ENCODE measurements around the gene ASIP.
"Not testable (repeated sequence)": the region's sequence is repeated elsewhere in the genome, so short reads cannot be mapped to it uniquely, and the experiment has no call there.

The ASIP gene

GRCh38 chr20:34242879-34243278 is 1.7 kb downstream of the ASIP start:
- no peak for DNase-seq (ENCODE audit: low read depth)

DNA sequence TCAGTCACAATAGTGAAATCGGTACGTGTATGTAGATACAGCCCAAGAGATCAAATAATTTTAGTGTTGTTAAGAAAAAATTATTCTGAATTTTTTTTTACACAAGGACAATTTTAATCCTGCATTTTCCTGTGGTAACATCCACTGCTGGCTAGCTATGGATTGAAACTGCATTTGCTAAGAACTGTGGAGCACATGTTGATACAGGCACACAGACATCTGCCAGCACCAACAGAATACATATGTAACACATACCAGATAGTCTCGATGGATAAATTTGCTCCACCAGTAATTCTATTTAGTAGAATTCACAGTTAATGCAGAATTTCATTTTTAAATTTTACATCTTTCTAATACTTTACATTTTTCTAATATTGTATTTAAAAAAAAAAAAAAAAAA is 2.2 kb downstream of the ASIP start:
- no peak for DNase-seq (ENCODE audit: low read depth)

- DNase-seq (ENCODE audit: low read depth): no peak
Measured at GRCh38 chr20:34246126-34246626, 5.0 kb downstream of the ASIP start.

GRCh38 chr20:34249291-34249690 is 8.1 kb downstream of the ASIP start:
- DNase-seq (ENCODE audit: low read depth): no peak

GRCh38 chr20:34250005-34250404 is 8.8 kb downstream of the ASIP start:
- DNase-seq (ENCODE audit: low read depth): no peak

GRCh38 chr20:34251619-34252018 is 10.4 kb downstream of the ASIP start:
- DNase-seq (ENCODE audit: low read depth): no peak

DNA sequence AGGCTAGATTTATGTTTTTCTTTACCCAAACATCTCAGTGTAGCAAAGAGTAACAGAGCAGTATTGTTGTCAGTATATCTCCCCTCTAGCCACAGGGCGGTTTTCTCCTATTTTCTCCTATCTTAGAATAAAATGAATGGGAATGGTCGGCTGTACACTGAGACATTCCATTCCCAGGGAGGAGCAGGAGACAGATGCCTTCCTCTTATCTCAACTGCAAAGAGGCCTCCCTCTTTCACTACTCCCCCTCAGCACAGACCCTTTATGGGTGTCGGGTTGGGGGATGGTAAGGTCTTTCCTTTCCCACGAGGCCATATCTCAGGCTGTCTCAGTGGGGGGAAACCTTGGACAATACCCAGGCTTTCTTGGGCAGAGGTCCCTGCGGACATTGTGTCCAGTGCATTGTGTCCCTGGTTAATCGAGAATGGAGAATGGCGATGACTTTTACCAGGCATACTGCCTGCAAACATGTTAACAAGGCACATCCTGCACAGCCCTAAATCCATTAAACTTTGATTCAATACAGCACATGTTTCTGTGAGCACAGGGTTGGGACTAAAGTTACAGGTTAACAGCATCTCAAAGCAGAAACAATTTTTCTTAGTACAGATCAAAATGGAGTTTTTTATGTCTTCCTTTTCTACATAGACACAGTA is 11.3 kb downstream of the ASIP start:
- not testable (repeated sequence) for DNase-seq (ENCODE audit: low read depth)

DNA sequence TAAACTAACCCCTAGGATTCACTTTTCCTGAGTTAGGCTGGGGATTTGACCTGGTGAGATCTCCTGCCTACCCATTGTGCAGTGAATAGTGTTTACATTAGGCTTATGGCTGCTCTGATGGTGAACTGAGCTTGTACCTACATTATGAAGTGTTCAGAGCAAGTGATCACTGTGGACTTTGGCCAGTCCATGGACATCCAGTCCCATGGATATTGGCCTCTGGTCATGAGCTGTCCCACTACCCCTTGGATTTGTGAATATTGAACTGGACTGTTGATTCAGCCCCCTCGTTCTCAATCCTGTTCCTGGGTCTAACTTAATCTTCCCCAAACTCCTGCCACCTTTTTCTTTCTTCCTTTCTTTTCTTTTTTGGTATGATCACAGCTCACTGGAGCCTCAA is 13.8 kb downstream of the ASIP start:
- no peak for DNase-seq (ENCODE audit: low read depth)

- no peak for DNase-seq (ENCODE audit: low read depth)
Measured at GRCh38 chr20:34256629-34257124, 15.5 kb downstream of the ASIP start.

DNA sequence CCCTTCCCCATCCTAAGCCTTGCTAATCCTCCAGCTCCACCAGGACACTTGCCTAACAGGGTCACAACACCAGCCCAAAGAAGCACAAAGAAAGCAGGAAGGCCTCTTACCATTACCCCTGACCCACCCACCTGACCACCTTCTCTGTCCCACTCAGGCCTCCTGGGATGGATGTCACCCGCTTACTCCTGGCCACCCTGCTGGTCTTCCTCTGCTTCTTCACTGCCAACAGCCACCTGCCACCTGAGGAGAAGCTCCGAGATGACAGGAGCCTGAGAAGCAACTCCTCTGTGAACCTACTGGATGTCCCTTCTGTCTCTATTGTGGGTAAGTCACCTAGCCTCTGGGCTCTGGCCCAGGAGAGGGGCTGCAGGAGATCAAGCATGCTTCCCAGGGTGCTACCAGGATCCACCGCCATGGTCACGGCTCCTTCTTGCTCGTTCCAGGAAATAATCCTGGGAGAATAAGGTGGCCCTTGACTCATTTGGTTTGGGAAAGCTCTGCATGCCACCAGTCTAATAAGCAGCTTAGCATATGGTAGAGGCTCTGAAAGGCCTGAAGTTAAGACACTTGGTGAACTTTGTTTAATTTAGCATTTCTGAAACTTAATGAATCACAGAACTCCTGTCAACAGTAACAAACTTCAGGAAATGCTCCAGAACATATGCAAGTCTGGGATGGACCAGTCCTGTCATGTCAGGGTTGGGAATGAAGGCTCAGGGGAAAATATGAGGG is 19.2 kb downstream of the ASIP start:
- DNase-seq (ENCODE audit: low read depth): no peak

DNA sequence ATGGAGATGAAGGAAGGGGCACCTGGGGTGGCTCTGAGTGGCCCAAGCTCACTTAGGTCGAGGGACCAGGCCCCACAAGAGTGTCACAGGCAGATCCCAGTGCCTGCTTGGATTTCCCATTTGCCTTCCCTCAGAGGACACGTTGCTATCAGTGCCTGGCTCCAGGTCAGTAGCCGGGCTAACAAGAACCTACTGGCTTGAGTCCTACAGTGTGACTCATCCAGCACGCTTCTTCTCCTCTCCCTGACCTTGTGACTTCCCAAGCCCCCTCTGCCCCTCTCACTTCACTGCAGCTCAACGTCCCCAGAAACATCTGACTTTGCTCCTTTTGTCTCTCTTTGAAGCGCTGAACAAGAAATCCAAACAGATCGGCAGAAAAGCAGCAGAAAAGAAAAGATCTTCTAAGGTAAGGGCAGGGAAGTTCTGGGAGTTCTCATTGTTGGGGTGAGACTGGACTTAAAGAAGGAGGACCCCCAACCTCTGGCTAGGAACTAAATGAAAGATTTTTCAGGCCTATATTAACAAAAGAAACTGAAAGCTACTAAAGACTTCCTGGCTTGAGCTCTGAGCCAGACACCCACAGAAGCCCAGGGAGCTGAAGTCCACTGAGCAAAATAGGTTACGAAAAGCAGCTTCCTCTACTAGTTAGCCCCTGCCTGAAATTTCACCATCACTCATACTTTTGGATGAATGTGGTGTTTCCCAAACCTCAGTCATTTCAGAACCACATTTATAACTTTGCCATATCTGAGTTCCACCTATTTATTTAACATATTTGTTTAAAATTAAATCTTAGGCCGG is 21.5 kb downstream of the ASIP start:
- DNase-seq (ENCODE audit: low read depth): no peak

- not testable (repeated sequence) for DNase-seq (ENCODE audit: low read depth)
Measured at GRCh38 chr20:34263468-34263867, 22.2 kb downstream of the ASIP start.

DNA sequence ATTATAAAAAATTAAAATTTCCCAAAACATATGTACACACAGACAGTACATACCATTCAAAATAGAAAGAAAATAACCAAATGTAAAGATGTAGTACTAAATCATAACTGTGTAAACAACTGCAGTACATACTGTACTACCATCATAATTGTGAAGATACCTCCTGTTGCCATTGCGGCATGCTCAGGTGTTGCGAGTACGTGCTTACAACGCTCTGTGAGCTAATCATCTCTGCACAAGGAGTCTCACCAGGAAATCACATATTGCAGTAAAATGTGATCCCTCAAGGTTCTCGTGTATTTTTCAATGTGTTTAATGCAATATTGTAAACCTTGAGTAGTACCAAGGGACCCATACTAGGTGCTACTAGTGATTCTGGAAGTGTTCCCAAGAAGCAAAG is 22.9 kb downstream of the ASIP start:
- DNase-seq (ENCODE audit: low read depth): no peak

DNA sequence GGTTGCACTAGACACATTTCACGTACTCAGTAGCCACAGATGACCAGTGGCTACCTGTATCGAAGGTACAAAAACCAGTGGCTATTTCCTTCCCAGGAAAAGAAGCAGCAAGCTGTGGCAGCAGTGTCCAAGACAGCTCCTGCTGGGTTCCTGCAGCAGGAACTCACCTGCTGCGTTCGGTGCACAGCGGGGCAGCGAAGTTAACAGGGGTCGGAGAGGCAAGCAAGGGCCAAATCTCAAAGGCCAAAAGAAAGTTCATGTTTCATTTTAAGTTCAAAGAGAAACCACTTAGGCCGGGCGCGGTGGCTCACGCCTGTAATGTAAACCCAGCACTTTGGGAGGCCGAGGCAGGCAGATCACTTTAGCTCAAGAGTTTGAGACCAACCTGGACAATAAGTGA is 26.9 kb downstream of the ASIP start:
- no peak for DNase-seq (ENCODE audit: low read depth)

- DNase-seq (ENCODE audit: low read depth): no peak
Measured at GRCh38 chr20:34268851-34269636, 27.8 kb downstream of the ASIP start.

GRCh38 chr20:34269996-34270627 is 28.9 kb downstream of the ASIP start:
- no peak for DNase-seq (ENCODE audit: low read depth)

- DNase-seq (ENCODE audit: low read depth): no peak
Measured at GRCh38 chr20:34271956-34272355, 30.7 kb downstream of the ASIP start.

DNA sequence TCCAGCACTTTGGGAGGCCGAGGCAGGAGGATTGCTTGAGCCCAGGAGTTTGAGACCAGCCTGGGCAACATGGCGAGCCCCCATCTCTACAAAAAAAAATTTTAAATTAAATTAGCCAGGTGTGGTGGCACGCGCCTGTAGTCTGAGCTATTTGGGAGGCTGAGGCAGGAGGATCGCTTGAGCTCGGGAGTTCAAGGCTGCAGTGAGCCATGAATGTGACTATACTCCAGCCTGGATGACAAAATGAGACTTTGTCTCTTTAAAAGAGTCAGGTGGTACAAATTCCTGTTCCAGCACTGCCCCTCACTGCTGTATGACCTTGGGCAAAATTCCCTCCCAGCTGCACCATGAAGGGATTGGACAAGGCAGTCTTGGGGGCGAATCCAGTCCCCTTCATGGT is 33.5 kb downstream of the ASIP start:
- DNase-seq (ENCODE audit: low read depth): no peak

- no peak for DNase-seq (ENCODE audit: low read depth)
Measured at GRCh38 chr20:34281177-34281576, 40.0 kb downstream of the ASIP start.

DNA sequence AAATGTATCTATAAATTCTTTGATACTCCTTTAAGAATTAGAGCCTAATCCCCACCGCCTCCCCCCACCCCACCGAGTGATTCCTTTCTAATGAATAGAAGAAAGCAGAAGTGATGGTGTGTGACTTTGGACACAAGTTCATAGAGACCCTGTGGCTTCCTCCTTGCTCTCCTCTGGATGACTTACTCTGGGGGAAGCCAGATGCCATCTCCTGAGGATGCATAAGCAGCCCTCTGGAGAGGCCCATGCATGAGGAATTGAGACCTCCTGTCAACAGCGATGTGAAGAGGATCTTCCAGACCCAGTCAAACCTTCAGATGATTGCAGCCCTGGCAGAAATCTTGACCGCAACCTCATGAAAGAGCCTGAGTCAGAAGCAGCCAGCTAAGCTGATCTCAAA is 40.8 kb downstream of the ASIP start:
- no peak for DNase-seq (ENCODE audit: low read depth)

DNA sequence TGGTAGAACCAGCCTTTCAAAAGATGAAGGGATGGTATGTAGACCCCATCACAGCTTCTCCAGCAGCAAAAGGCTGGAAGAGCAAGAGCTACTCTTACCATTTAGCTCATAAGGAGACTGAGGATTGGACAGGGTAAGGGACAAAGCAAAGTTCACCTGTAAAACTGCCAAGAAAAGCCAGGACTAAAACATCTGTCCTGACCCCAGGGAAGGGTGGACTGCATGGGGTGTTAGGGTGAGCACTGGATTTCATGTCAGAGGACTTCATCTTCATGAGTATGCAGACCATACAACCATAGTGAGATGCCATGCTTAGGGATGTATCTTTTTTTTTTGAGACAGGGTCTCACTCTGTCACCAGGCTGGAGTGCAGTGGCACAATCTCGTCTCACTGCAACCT is 42.6 kb downstream of the ASIP start:
- no peak for DNase-seq (ENCODE audit: low read depth)
